Keratinocyte (primary cell): ENCODE measurements around the gene ATG4D. TPM values are rescaled to one million over a fixed set of nuclear protein-coding genes. Genes with fewer than 3 reads are reported as not detected.

Source experiments
- DNase-seq: peaks from one replicate; pipeline ENCODE4 v3.0.0-alpha.2; 2011; ENCODE audit warnings: low read depth, missing footprints, low spot score
- FAIRE-seq: peaks from 2 replicates; lab custom pipeline; 2011; peaks lifted over from hg19 to GRCh38; lab: Jason Lieb, UNC
- H2AFZ ChIP-seq: 2 replicates; pipeline ENCODE4 v1.6.0; 2012; ENCODE audit warnings: low read length, control low read depth, inconsistent platforms; ENCODE audit not compliant: control insufficient read depth
- H3K27ac ChIP-seq: 2 replicates; pipeline ENCODE4 v1.5.1; 2011; ENCODE audit warnings: low read length; ENCODE audit not compliant: control insufficient read depth, insufficient read depth
- H3K27me3 ChIP-seq: 3 replicates; pipeline ENCODE4 v1.6.0; 2011; ENCODE audit warnings: low read length; ENCODE audit not compliant: control insufficient read depth, insufficient read depth; ENCODE audit errors: extremely low read depth
- H3K36me3 ChIP-seq, 2 experiments: 2 replicates in 1 of 2; 3 replicates in 1 of 2; pipeline ENCODE4 v1.5.1; 2011; ENCODE audit warnings: low read length in 2 of 2, mild to moderate bottlenecking in 1 of 2; ENCODE audit not compliant: control insufficient read depth in 2 of 2, insufficient read depth in 2 of 2; ENCODE audit errors: extremely low read depth in 1 of 2
- H3K4me1 ChIP-seq: 3 replicates; pipeline ENCODE4 v1.5.1; 2011; ENCODE audit warnings: low read length; ENCODE audit not compliant: control insufficient read depth, insufficient read depth; ENCODE audit errors: extremely low read depth
- H3K4me2 ChIP-seq: 3 replicates; pipeline ENCODE4 v1.6.0; 2011; ENCODE audit warnings: low read depth, low read length; ENCODE audit not compliant: control insufficient read depth, insufficient read depth; ENCODE audit errors: extremely low read depth
- H3K4me3 ChIP-seq, 3 experiments: fragments of 200-600 bp in 1 of 3; sonication (generic) in 1 of 3; 2 replicates in 2 of 3; 3 replicates in 1 of 3; pipeline ENCODE4 v1.5.1; 2011 to 2016; ENCODE audit warnings: low read length in 3 of 3, mild to moderate bottlenecking in 3 of 3, control low read depth in 2 of 3, inconsistent platforms in 1 of 3, low read depth in 1 of 3, mixed read lengths in 1 of 3, mixed run types in 1 of 3, moderate library complexity in 1 of 3; ENCODE audit not compliant: control insufficient read depth in 2 of 3, insufficient read depth in 2 of 3; ENCODE audit errors: extremely low read depth in 1 of 3
- H3K79me2 ChIP-seq: 2 replicates; pipeline ENCODE4 v1.6.0; 2012; ENCODE audit warnings: low read length; ENCODE audit not compliant: control insufficient read depth, insufficient read depth
- H3K9ac ChIP-seq: 3 replicates; pipeline ENCODE4 v1.6.0; 2011; ENCODE audit warnings: low read length; ENCODE audit not compliant: control insufficient read depth, insufficient read depth; ENCODE audit errors: extremely low read depth
- H3K9me1 ChIP-seq: 3 replicates; pipeline ENCODE4 v1.6.0; 2011; ENCODE audit warnings: low read length; ENCODE audit not compliant: control insufficient read depth, insufficient read depth; ENCODE audit errors: extremely low read depth
- H3K9me3 ChIP-seq: 2 replicates; pipeline ENCODE4 v1.5.1; 2012; ENCODE audit warnings: low read depth, low read length; ENCODE audit not compliant: control insufficient read depth
- H4K20me1 ChIP-seq: 3 replicates; pipeline ENCODE4 v1.6.0; 2011; ENCODE audit warnings: low read length; ENCODE audit not compliant: control insufficient read depth, insufficient read depth; ENCODE audit errors: extremely low read depth
- CTCF ChIP-seq, 3 experiments: IDR thresholded peaks in 1 of 3; conservative IDR thresholded peaks in 1 of 3; optimal IDR thresholded peaks in 1 of 3; 2 replicates in 2 of 3; 3 replicates in 1 of 3; pipeline versions ENCODE3 to v1.5.1; 2011; ENCODE audit warnings: low read length in 3 of 3, mild to moderate bottlenecking in 3 of 3, moderate library complexity in 2 of 3, control low read depth in 1 of 3, inconsistent platforms in 1 of 3; ENCODE audit not compliant: insufficient read depth in 2 of 3; ENCODE audit errors: extremely low read depth in 1 of 3
- EZH2 ChIP-seq: IDR thresholded peaks from one replicate; pipeline ENCODE4 v1.6.1; 2012; ENCODE audit warnings: inconsistent platforms, mild to moderate bottlenecking, low read length, moderate library complexity
- dilution Hi-C: fragments of 300-500 bp; cut with MboI; formaldehyde crosslinking; loops from one replicate; pipeline ENCODE4 v1.7.0; 2020; ENCODE audit warnings: low sequenced_read_pairs; ENCODE audit not compliant: extremely low pct_ligation_motif_present
- polyA plus RNA-seq, 5 experiments: library from polyadenylated mRNA; depleted of rRNA in 3 of 5; stranded (reverse) in 3 of 5; stranded (forward) in 1 of 5; unstranded in 1 of 5; fragments of >200 nt; gene quantifications; 1 replicate in 1 of 5; 2 replicates in 3 of 5; 3 replicates in 1 of 5; pipeline versions ENCODE4 v1.2.1 to v1.2.3, GENCODE V29; 2011 to 2012; ENCODE audit warnings: missing spikeins in 2 of 5, low read depth in 1 of 5, low replicate concordance in 1 of 5

The ATG4D gene
- polyA plus RNA-seq, 1 donor (not counting 4 experiments of a cell fraction or from before 2014, with no cell fraction given), result 12.6 TPM

- peaks cover 13% of the 10 kb centered on the region for H4K20me1 ChIP-seq
- H3K9me3 ChIP-seq, result no peaks in the 10 kb centered on the region
- FAIRE-seq, result no peak
- H3K4me1 ChIP-seq, result peaks cover 34% of the 10 kb centered on the region
- H3K4me3 ChIP-seq, result no peak overlapping the region
- H3K27ac ChIP-seq, result no peak overlapping the region
- dilution Hi-C loops, result no loop called here
- TF ChIP-seq CTCF (optimal IDR thresholded peaks at IDR 0.05 in 1 of 3, IDR thresholded peaks at IDR 0.05 in 1 of 3, conservative IDR thresholded peaks at IDR 0.05 in 1 of 3; ENCODE audit: extremely low read depth in 1 of 3, insufficient read depth in 2 of 3, low read length in 3 of 3) (no peak), EZH2 (no peak)
- no peaks in the 10 kb centered on the region for H3K9me1 ChIP-seq
- no peak overlapping the region for H3K9ac ChIP-seq
- H3K36me3 ChIP-seq, result peaks cover 27 to 42% of the 10 kb centered on the region in 2 experiments
- DNase-seq, result no peak
- H3K79me2 ChIP-seq, result peaks cover 2% of the 10 kb centered on the region
- H3K27me3 ChIP-seq, result no peaks in the 10 kb centered on the region
- H3K4me2 ChIP-seq, result no peak overlapping the region
- no peak overlapping the region for H2AFZ ChIP-seq
These were observed 8.9 kb downstream of the ATG4D start for GRCh38 chr19:10552510-10553053.

- Histone ChIP-seq H4K20me1 (peaks cover 13% of the 10 kb centered on the region), H2AFZ (no peak overlapping the region), H3K4me3 (no peak overlapping the region), H3K9ac (no peak overlapping the region), H3K4me1 (peaks cover 34% of the 10 kb centered on the region), H3K79me2 (peaks cover 2% of the 10 kb centered on the region), H3K27ac (no peak overlapping the region), H3K4me2 (no peak overlapping the region), H3K27me3 (no peaks in the 10 kb centered on the region), H3K36me3 (peaks cover 31 to 48% of the 10 kb centered on the region in 2 experiments), H3K9me1 (no peaks in the 10 kb centered on the region), H3K9me3 (no peaks in the 10 kb centered on the region)
- FAIRE-seq, result no peak
- dilution Hi-C loops, result no loop called here
- DNase-seq, result no peak
- no peak for TF ChIP-seq CTCF (optimal IDR thresholded peaks at IDR 0.05 in 1 of 3, IDR thresholded peaks at IDR 0.05 in 1 of 3, conservative IDR thresholded peaks at IDR 0.05 in 1 of 3; ENCODE audit: extremely low read depth in 1 of 3, insufficient read depth in 2 of 3, low read length in 3 of 3)
- TF ChIP-seq EZH2, result no peak
These were observed 9.5 kb downstream of the ATG4D start for GRCh38 chr19:10553087-10553667.
